HG03354 (cell line): ENCODE data around the gene ENDOV.
A peak's percentile ranks its signal among the peaks of the same experiment; 100 is the strongest.

ENCODE experiments used
- ATAC-seq: cut with Tn5 transposase; IDR thresholded peaks from one replicate; pipeline ENCODE4 v1.9.1; 2021; ENCODE audit warnings: mild to moderate bottlenecking; ENCODE audit not compliant: unreplicated experiment, poor library complexity, severe bottlenecking

The ENDOV gene

DNA sequence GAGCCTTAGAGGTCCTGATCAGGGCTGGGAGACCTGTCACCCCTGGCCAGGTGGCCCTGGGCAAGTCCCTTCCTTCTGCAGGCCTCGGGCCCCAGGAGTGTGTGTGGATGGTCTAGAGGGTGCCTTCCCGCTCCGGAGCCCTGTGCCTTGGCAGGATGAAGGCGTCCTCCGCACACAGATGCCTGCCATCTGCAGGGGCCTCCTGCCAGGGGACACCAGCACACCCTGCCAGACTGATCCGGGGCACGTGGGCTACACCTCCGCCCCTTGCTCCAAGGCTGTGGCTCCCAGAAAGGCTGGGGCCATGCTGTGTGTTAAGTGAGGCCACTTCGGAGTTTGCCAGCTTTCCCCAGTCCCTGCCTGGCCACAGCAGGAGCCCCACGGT, 30.8 kb downstream of the ENDOV start:
- ATAC-seq, result no peak

DNA sequence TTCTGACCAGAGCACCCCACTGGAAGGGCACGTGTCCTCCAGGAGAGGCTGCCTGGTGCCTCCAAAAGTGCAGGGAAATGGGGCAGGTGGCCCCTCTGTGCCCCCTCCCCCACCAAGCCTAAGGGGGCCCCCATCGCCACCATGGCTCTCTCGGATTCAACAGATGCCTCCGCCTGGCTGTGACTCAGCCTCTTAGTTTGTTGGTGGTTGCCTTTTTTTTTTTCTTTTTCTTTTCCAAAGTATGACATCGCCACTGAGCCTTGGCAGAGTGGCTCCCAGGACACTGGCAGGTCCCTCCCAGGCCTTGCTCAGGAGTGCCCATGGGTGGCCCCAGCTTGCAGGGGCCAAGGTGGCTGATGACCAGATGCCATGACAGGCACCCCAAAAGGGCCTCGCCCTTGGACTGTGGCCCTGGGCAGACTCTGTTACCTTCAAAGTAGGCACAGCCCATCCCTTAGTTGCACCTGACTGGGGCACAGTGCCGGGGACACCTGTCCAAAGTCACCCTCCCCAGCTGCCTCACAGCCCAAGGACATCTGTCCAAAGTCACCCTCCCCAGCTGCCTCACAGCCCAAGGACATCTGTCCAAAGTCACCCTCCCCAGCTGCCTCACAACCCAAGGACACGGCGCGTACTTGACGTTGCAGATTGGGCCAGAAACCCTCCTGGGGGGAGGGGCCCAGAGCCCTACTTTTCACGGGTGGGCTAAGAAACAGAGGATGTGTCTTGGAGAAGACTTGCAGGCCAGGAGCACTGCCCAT, 31.9 kb downstream of the ENDOV start:
- no peak for ATAC-seq

- ATAC-seq, result no peak
Observed at GRCh38 chr17:80447790-80448189, 32.8 kb downstream of the ENDOV start.

GRCh38 chr17:80449194-80449929, 34.4 kb downstream of the ENDOV start:
- ATAC-seq, result no peak

- ATAC-seq, result no peak
Observed at GRCh38 chr17:80449930-80450576, 35.1 kb downstream of the ENDOV start.

GRCh38 chr17:80451104-80451775, 36.3 kb downstream of the ENDOV start:
- ATAC-seq, result no peak

DNA sequence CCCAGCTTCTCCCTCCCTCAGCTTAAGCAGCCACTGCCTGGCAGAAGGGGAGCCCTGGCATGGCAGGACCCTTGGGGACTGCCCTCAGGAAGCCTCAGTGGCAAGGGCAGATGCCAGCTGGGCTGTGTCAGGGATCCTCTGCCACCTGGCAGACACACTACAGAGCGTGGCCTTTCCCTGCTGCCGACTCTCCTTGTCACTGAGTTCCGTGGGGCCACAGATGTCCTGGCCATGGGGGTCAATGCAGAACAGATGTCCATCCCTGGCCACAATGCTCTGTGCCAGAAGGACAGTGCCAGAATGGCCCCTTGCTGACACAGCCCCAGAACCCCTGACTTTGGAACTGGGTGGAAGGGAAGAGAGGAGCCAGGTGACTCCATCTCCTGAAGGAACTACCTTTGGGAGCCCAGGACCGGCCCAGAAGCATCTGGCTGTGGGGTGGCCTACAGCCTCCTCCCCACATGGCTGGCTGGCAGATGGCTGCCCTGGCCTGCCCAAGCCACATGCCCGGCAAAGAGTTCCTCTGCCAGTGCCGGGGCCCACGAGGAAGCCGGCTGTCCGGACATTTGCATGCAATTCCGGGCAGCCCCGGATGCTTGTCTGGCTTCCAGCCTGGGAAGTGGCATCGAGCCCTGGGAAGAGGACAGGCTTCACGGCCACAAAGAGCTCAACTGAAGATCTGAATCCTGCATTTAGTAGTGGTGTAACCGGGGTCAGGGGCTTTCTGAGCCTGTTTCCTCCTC, 37.4 kb downstream of the ENDOV start:
- ATAC-seq, result no peak

DNA sequence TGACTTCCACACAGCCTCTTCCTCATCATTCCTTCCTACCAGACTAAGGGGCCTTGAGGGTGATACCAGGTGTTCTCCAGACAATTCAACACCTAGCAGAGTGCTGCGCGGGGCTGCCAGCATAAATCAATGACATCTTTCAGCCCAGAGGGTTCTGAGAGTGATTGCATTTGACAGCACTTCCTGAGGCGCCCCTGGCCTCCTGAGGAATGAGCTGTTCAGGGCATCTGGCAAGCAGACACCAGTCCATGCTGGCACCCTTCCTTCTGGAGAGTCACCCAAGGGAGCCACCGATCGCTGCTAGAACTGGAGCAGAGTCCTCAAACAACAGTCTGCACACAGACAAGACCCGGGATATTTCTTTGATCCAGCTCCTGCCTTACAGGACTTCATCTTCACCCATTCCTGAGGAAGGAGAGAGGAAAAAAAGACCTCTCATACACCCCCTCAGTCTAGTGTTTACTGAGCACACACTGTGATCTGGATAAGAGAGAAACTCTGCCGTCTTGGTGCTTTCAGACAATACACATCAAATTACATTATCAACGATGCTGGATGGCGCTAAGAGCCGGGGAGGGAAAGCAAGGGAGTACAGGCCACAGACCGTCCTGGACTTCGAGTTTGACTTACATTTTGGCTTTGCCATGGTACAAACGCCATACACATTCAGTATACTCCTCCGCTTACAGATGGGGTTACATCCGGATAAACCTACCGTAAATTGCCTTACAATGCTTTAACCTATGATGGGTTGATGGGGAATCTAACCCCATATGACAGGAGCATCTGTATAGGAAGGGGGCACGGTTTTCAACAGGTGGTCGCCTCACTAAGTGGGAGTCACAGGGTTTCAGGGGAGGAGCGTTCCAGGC, 38.4 kb downstream of the ENDOV start:
- ATAC-seq, result no peak

DNA sequence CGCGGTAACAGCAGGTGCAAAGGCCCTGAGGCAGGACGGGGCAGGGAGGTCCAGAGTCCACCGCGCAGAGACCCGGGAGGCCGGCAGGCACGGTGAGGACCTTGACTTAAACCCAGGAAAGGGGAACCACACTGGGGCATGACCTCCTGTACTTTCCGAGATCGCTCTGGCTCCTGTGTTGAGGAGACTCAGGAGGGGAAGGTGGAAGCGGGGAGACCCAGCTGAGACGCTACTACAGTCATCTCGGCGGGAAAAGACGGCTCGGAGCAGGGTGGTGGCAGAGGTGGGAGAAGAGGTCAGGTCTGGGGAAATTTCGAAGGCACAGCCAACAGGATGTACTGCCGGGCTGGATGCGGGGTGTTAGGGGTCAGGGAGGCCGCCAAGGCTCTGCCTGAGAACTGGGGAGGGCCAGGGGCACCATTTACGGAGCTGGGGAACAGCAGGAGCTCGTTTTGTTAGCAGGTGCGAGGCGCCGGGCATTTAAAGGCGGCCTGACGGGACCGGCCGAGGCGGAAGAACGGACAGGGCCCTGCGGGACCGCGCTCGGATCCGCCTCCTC, 39.1 kb downstream of the ENDOV start:
- ATAC-seq, result peak; percentile 9

DNA sequence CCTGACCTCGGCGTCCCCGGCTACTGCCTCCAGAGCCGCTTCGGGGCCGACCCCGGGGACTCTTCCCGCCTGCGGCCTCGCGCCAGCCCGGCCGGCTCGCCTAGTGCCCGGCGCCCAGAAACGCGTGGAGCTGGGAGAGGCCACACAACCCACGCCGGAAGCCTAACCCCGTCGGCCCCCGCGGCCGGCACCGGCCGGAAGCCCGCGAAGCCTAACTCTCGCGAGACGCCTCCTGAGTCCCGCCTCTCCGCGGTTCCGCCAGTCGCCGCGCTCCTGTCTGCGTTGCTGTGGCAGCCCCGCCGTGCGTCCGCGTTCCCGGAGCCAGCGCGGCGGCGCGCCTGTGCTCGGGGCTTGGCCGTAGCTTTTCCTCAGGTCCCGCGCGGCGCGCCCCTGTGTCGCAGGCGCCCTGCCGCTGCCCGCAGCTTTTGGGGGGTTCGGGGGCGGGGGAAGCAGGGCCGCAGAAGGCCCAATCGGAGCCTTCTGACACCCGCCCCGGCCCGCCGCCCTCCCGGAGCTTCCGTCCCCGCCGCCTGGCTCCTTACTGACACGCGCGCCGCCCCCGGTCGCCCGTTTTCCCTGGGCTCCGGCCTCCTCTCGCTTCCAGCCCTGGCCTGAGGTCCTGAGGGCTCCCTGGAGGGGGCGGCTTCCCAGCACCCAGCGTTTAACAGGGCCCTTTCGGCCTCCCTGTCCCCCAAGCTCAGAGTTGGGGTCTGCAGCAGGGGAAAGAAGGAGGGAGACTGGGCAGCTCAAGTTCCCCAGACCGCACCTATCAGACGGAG, 39.8 kb downstream of the ENDOV start:
- peak; percentile 89 for ATAC-seq

- ATAC-seq, result peak; percentile 33
Observed at GRCh38 chr17:80455336-80455710, 40.4 kb downstream of the ENDOV start.

- no peak for ATAC-seq
Observed at GRCh38 chr17:80455784-80456183, 40.8 kb downstream of the ENDOV start.

GRCh38 chr17:80456465-80457235, 41.7 kb downstream of the ENDOV start:
- no peak for ATAC-seq

GRCh38 chr17:80457236-80457856, 42.4 kb downstream of the ENDOV start:
- no peak for ATAC-seq

- no peak for ATAC-seq
Observed at GRCh38 chr17:80458016-80458415, 43.0 kb downstream of the ENDOV start.

DNA sequence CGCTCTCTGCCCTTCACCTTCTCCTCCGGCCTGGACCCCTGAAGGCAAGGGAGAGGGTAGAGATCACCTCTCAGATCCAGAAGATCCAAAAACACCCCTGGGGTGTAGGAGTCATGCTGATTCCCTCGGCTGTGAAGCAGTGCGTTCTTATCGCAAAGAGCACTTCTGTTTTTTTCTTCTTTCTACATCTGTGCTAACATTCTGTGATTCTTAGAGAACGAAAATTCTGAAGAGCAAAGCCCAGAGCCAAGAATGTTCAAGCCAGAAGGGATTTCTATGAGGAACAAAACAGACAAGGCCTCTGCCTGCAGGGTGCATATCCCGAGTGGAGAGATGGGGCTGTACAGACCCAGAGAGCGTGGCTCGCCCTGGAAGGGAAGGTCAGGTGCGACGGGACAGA, 44.3 kb downstream of the ENDOV start:
- no peak for ATAC-seq

- ATAC-seq, result no peak
Observed at GRCh38 chr17:80460429-80460834, 45.5 kb downstream of the ENDOV start.
